UCSD-AML1 (cell line): Measurements from ENCODE around the gene DMKN.
A peak's percentile ranks its signal among the peaks of the same experiment; 100 is the strongest.
"Not testable (repeated sequence)": the region's sequence is repeated elsewhere in the genome, so short reads cannot be mapped to it uniquely, and the experiment has no call there.

ENCODE experiments used
- DNase-seq: peaks from one replicate; lab custom pipeline; 2025; ENCODE audit not compliant: unreplicated experiment; lab: John Stamatoyannopoulos, UW

DMKN gene

GRCh38 chr19:35470128-35470527 is 43.3 kb downstream of the DMKN start:
- no peak for DNase-seq

- DNase-seq, result peak; percentile 57
Observed at GRCh38 chr19:35468637-35469036, 44.8 kb downstream of the DMKN start.

- DNase-seq, result no peak
Observed at GRCh38 chr19:35466259-35466658, 47.2 kb downstream of the DMKN start.

GRCh38 chr19:35462956-35463355 is 50.5 kb downstream of the DMKN start:
- not testable (repeated sequence) for DNase-seq

GRCh38 chr19:35462476-35462953 is 50.9 kb downstream of the DMKN start:
- peak; percentile 62 for DNase-seq

GRCh38 chr19:35461788-35462187 is 51.7 kb downstream of the DMKN start:
- not testable (repeated sequence) for DNase-seq

- no peak for DNase-seq
Observed at GRCh38 chr19:35461060-35461459, 52.4 kb downstream of the DMKN start.

- no peak for DNase-seq
Observed at GRCh38 chr19:35460608-35461007, 52.8 kb downstream of the DMKN start.

- DNase-seq, result no peak
Observed at GRCh38 chr19:35459414-35460082, 53.9 kb downstream of the DMKN start.

- peak; percentile 38 for DNase-seq
Observed at GRCh38 chr19:35458731-35459391, 54.6 kb downstream of the DMKN start.

- no peak for DNase-seq
Observed at GRCh38 chr19:35458192-35458591, 55.3 kb downstream of the DMKN start.

GRCh38 chr19:35457173-35457572 is 56.3 kb downstream of the DMKN start:
- no peak for DNase-seq

- no peak for DNase-seq
Observed at GRCh38 chr19:35455616-35456201, 57.7 kb downstream of the DMKN start.

GRCh38 chr19:35454663-35455062 is 58.8 kb downstream of the DMKN start:
- no peak for DNase-seq

- DNase-seq, result no peak
Observed at GRCh38 chr19:35451338-35452096, 61.9 kb downstream of the DMKN start.

- DNase-seq, result no peak
Observed at GRCh38 chr19:35449359-35450043, 63.9 kb downstream of the DMKN start.

- DNase-seq, result no peak
Observed at GRCh38 chr19:35447606-35448469, 65.6 kb downstream of the DMKN start, which contains the start of gene FFAR2. Gene FFAR2, plus strand, starts transcription at chr19:35448257. Its CDS starts 1,458 bp downstream, at chr19:35449715.
